ENCODE data around the gene STRC. TPM values are rescaled to one million over a fixed set of nuclear protein-coding genes. Genes with fewer than 3 reads are reported as not detected.
"Not testable (repeated sequence)": the region's sequence is repeated elsewhere in the genome, so short reads cannot be mapped to it uniquely, and the experiment has no call there.

The STRC gene
- total and polyA plus RNA-seq, 4 donors = 0.45 to 1.2 (median 0.90) TPM; not detected in 1

GRCh38 chr15:43592841-43593240 lies 25.8 kb downstream of the STRC start:
- 11 to 24% methylated on average over 4 of the region's 8 CpGs for WGBS, 2 donors
- ATAC-seq (ENCODE audit: low FRiP score); H3K27ac ChIP-seq (ENCODE audit: low read depth in 1 of 2, low read length in 2 of 2): not testable (repeated sequence)

GRCh38 chr15:43589778-43590466 lies 28.7 kb downstream of the STRC start, which contains the start of gene PPIP5K1:
TSS of gene PPIP5K1 (minus strand) at chr15:43590208. CDS start at chr15:43584504, 5,704 bp downstream.
- H3K9me3 ChIP-seq (ENCODE audit: control insufficient read depth, low read length); H3K4me3 ChIP-seq (ENCODE audit: low read length in 2 of 2); intact Hi-C loops (cut with DNase I); H3K27me3 ChIP-seq (ENCODE audit: control insufficient read depth in 1 of 2, insufficient read depth in 2 of 2, low read length in 1 of 2); DNase-seq; H3K27ac ChIP-seq (ENCODE audit: low read depth in 1 of 2, low read length in 2 of 2); H3K4me1 ChIP-seq (ENCODE audit: control insufficient read depth in 1 of 2, insufficient read depth in 2 of 2, low read length in 2 of 2); H3K36me3 ChIP-seq (ENCODE audit: control insufficient read depth in 1 of 2, insufficient read depth in 2 of 2, low read length in 1 of 2): not testable (repeated sequence)
- WGBS, 2 donors = no CpG with 5 or more reads among the region's 54 CpGs
- ATAC-seq (ENCODE audit: low FRiP score) = peak; percentile 98

More at GRCh38 chr15:43592841-43593240, 25.8 kb downstream of the STRC start:
- DNase-seq; H3K4me1 ChIP-seq (ENCODE audit: control insufficient read depth in 1 of 2, insufficient read depth in 2 of 2, low read length in 2 of 2); H3K4me3 ChIP-seq (ENCODE audit: low read length in 2 of 2); H3K36me3 ChIP-seq (ENCODE audit: control insufficient read depth in 1 of 2, insufficient read depth in 2 of 2, low read length in 1 of 2); intact Hi-C loops (cut with DNase I); H3K9me3 ChIP-seq (ENCODE audit: control insufficient read depth, low read length); H3K27me3 ChIP-seq (ENCODE audit: control insufficient read depth in 1 of 2, insufficient read depth in 2 of 2, low read length in 1 of 2): not testable (repeated sequence)

GRCh38 chr15:43574607-43575006 lies 44.0 kb downstream of the STRC start:
- DNase-seq; H3K4me1 ChIP-seq (ENCODE audit: control insufficient read depth in 1 of 2, insufficient read depth in 2 of 2, low read length in 2 of 2); H3K27ac ChIP-seq (ENCODE audit: low read depth in 1 of 2, low read length in 2 of 2); H3K36me3 ChIP-seq (ENCODE audit: control insufficient read depth in 1 of 2, insufficient read depth in 2 of 2, low read length in 1 of 2); H3K4me3 ChIP-seq (ENCODE audit: low read length in 2 of 2); H3K27me3 ChIP-seq (ENCODE audit: control insufficient read depth in 1 of 2, insufficient read depth in 2 of 2, low read length in 1 of 2); ATAC-seq (ENCODE audit: low FRiP score); H3K9me3 ChIP-seq (ENCODE audit: control insufficient read depth, low read length); intact Hi-C loops (cut with DNase I): not testable (repeated sequence)
- WGBS, 2 donors = no CpG with 5 or more reads among the region's 1 CpG

- H3K27me3 ChIP-seq (ENCODE audit: control insufficient read depth in 1 of 2, insufficient read depth in 2 of 2, low read length in 1 of 2); ATAC-seq (ENCODE audit: low FRiP score); H3K27ac ChIP-seq (ENCODE audit: low read depth in 1 of 2, low read length in 2 of 2); H3K4me3 ChIP-seq (ENCODE audit: low read length in 2 of 2); intact Hi-C loops (cut with DNase I); H3K4me1 ChIP-seq (ENCODE audit: control insufficient read depth in 1 of 2, insufficient read depth in 2 of 2, low read length in 2 of 2); H3K9me3 ChIP-seq (ENCODE audit: control insufficient read depth, low read length); H3K36me3 ChIP-seq (ENCODE audit: control insufficient read depth in 1 of 2, insufficient read depth in 2 of 2, low read length in 1 of 2); DNase-seq: not testable (repeated sequence)
- no CpG with 5 or more reads among the region's 2 CpGs for WGBS, 2 donors
Observed at GRCh38 chr15:43566615-43567014, 52.0 kb downstream of the STRC start.

DNA sequence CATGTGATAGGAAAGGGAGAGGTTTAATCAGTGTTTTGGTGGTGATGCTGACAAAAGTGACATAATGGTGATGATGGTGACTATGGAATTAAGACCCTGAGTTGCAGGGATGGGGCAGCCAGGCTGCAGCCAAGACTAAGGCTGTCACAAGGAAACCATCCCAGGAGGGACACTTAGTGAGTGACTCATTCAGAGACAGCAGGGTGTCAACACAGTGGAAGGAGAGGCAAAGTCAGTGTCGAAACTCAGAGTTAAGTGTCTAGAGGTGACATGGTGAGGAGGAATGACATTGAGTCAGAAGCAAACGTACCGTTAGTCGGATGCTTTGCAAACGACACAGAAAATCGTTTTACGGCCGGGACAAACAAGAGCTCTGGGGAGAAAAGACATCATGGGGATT lies 54.8 kb downstream of the STRC start:
- H3K4me3 ChIP-seq (ENCODE audit: low read length in 2 of 2); H3K4me1 ChIP-seq (ENCODE audit: control insufficient read depth in 1 of 2, insufficient read depth in 2 of 2, low read length in 2 of 2); H3K27me3 ChIP-seq (ENCODE audit: control insufficient read depth in 1 of 2, insufficient read depth in 2 of 2, low read length in 1 of 2); H3K27ac ChIP-seq (ENCODE audit: low read depth in 1 of 2, low read length in 2 of 2); ATAC-seq (ENCODE audit: low FRiP score); intact Hi-C loops (cut with DNase I); H3K9me3 ChIP-seq (ENCODE audit: control insufficient read depth, low read length); DNase-seq; H3K36me3 ChIP-seq (ENCODE audit: control insufficient read depth in 1 of 2, insufficient read depth in 2 of 2, low read length in 1 of 2): not testable (repeated sequence)
- no CpG with 5 or more reads among the region's 8 CpGs for WGBS, 2 donors

DNA sequence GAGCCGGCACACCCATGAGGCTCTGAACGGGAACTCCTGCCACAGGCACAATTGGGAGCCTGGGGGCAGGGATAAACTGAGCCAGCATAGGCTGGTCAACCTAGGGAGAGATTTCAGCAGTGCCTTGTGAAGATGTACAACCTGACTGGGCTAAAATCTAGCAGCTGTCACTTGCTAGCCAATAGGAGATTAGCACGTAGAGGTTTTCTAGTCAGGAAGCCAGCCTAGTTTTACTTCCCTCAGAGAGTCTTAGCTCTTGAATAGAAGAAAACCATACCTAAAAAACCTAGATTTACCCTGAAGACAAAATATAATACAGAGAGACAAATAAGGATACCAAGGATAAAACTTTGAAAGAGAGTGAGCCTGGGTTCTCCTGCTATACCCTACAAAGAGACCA lies 55.8 kb downstream of the STRC start:
- H3K4me3 ChIP-seq (ENCODE audit: low read length in 2 of 2); H3K4me1 ChIP-seq (ENCODE audit: control insufficient read depth in 1 of 2, insufficient read depth in 2 of 2, low read length in 2 of 2); H3K27ac ChIP-seq (ENCODE audit: low read depth in 1 of 2, low read length in 2 of 2); intact Hi-C loops (cut with DNase I); ATAC-seq (ENCODE audit: low FRiP score); DNase-seq; H3K27me3 ChIP-seq (ENCODE audit: control insufficient read depth in 1 of 2, insufficient read depth in 2 of 2, low read length in 1 of 2); H3K36me3 ChIP-seq (ENCODE audit: control insufficient read depth in 1 of 2, insufficient read depth in 2 of 2, low read length in 1 of 2); H3K9me3 ChIP-seq (ENCODE audit: control insufficient read depth, low read length): not testable (repeated sequence)
- 88 to 100% methylated on average over 2 of the region's 3 CpGs for WGBS, 2 donors

- no peak for ATAC-seq (ENCODE audit: low FRiP score)
- no peak for DNase-seq
- WGBS, 2 donors = 82 to 87% methylated on average over 2 of the region's 2 CpGs
- Histone ChIP-seq H3K4me1 (ENCODE audit: control insufficient read depth in 1 of 2, insufficient read depth in 2 of 2, low read length in 2 of 2) (no peaks in the 10 kb centered on the region), H3K27ac (ENCODE audit: low read depth in 1 of 2, low read length in 2 of 2) (no peak overlapping the region), H3K9me3 (ENCODE audit: control insufficient read depth, low read length) (no peaks in the 10 kb centered on the region), H3K27me3 (ENCODE audit: control insufficient read depth in 1 of 2, insufficient read depth in 2 of 2, low read length in 1 of 2) (no peaks in the 10 kb centered on the region), H3K36me3 (ENCODE audit: control insufficient read depth in 1 of 2, insufficient read depth in 2 of 2, low read length in 1 of 2) (no peaks in the 10 kb centered on the region), H3K4me3 (ENCODE audit: low read length in 2 of 2) (no peak overlapping the region)
- intact Hi-C loops (cut with DNase I) = no loop called here
Observed at GRCh38 chr15:43552986-43553385, 65.6 kb downstream of the STRC start.

DNA sequence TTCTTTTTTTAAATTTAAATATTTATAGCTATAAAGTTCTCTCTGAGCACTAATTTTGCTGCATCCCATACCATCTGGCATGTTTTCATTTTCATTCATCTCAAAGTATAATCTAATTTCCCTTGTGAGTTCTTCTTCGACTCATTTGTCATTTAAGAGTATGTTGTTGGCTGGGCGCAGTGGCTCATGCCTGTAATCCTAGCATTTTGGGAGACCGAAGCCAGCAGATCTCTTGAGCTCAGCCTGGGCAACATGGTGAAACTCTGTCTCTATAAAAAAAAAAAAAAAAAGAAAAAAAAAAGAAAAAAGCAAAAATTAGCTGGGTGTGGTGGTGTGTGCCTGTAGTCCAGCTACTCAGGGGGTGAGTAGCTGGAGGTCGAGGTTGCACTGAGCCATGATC lies 66.3 kb downstream of the STRC start:
- intact Hi-C loops (cut with DNase I) = no loop called here
- ATAC-seq (ENCODE audit: low FRiP score) = no peak
- no peaks in the 10 kb centered on the region for H3K36me3 ChIP-seq (ENCODE audit: control insufficient read depth in 1 of 2, insufficient read depth in 2 of 2, low read length in 1 of 2)
- no peaks in the 10 kb centered on the region for H3K9me3 ChIP-seq (ENCODE audit: control insufficient read depth, low read length)
- H3K27ac ChIP-seq (ENCODE audit: low read depth in 1 of 2, low read length in 2 of 2) = no peak overlapping the region
- 95 to 97% methylated on average over 4 of the region's 4 CpGs for WGBS, 2 donors
- DNase-seq = peak in 1 of 2 donors; percentile 16
- no peak overlapping the region for H3K4me3 ChIP-seq (ENCODE audit: low read length in 2 of 2)
- H3K27me3 ChIP-seq (ENCODE audit: control insufficient read depth in 1 of 2, insufficient read depth in 2 of 2, low read length in 1 of 2) = no peaks in the 10 kb centered on the region
- H3K4me1 ChIP-seq (ENCODE audit: control insufficient read depth in 1 of 2, insufficient read depth in 2 of 2, low read length in 2 of 2) = no peaks in the 10 kb centered on the region
